Body of pancreas (tissue), 4 donors: ENCODE measurements around the gene MINDY3.

ENCODE experiments used
- CTCF ChIP-seq, 7 experiments: fragments of 450-650 bp in 4 of 7; fragments of 200-600 bp in 3 of 7; sonication (generic) in 3 of 7; IDR thresholded peaks; one replicate each; pipeline ENCODE4 v1.5.1; 2016 to 2019; ENCODE audit warnings: antibody characterized with exemption in 7 of 7
- POLR2A ChIP-seq, 3 donors: fragments of 450-650 bp; IDR thresholded peaks; one replicate each; pipeline ENCODE4 v1.6.1; 2016; ENCODE audit warnings: antibody characterized with exemption in 3 of 3, mild to moderate bottlenecking in 2 of 3

- TF ChIP-seq CTCF (IDR thresholded peaks at IDR 0.05) = no peak
- no peak for TF ChIP-seq POLR2A (IDR thresholded peaks at IDR 0.05)
Observed at GRCh38 chr10:15791816-15792524, 68.3 kb downstream of the MINDY3 start.
